ENCODE data around the gene WNT7B.

Gene WNT7B

GRCh38 chr22:45977003-45977411 is at the start of gene WNT7B:
TSS of gene WNT7B (minus strand) at chr22:45977162. CDS start at chr22:45976754, 408 bp downstream.
- no peak for DNase-seq

- no peak for DNase-seq
These were observed 49.3 kb upstream of the WNT7B start for GRCh38 chr22:46025973-46026898.

GRCh38 chr22:46025225-46025972 is 48.4 kb upstream of the WNT7B start:
- no peak for DNase-seq

- no peak for DNase-seq
These were observed 47.3 kb upstream of the WNT7B start for GRCh38 chr22:46024136-46024840.

GRCh38 chr22:46023558-46023981 is 46.6 kb upstream of the WNT7B start:
- DNase-seq, result no peak

- no peak for DNase-seq
These were observed 46.0 kb upstream of the WNT7B start for GRCh38 chr22:46022881-46023512.

- DNase-seq, result no peak
These were observed 44.6 kb upstream of the WNT7B start for GRCh38 chr22:46021577-46021976.

GRCh38 chr22:46019351-46019750 is 42.4 kb upstream of the WNT7B start:
- no peak for DNase-seq

GRCh38 chr22:46018859-46019258 is 41.9 kb upstream of the WNT7B start:
- no peak for DNase-seq

- no peak for DNase-seq
These were observed 40.2 kb upstream of the WNT7B start for GRCh38 chr22:46017166-46017565.

GRCh38 chr22:46013460-46014416 is 36.8 kb upstream of the WNT7B start:
- DNase-seq, result peak; percentile 74

- no peak for DNase-seq
These were observed 35.9 kb upstream of the WNT7B start for GRCh38 chr22:46012881-46013281.

- DNase-seq, result no peak
These were observed 35.4 kb upstream of the WNT7B start for GRCh38 chr22:46012182-46012880.

- DNase-seq, result no peak
These were observed 34.7 kb upstream of the WNT7B start for GRCh38 chr22:46011627-46012181.

- no peak for DNase-seq
These were observed 34.1 kb upstream of the WNT7B start for GRCh38 chr22:46010951-46011626.

- no peak for DNase-seq
These were observed 33.4 kb upstream of the WNT7B start for GRCh38 chr22:46010207-46010867.

GRCh38 chr22:46009730-46010129 is 32.8 kb upstream of the WNT7B start:
- no peak for DNase-seq

GRCh38 chr22:46008836-46009596 is 32.1 kb upstream of the WNT7B start:
- no peak for DNase-seq

GRCh38 chr22:46008291-46008690 is 31.3 kb upstream of the WNT7B start:
- no peak for DNase-seq
